ENCODE measurements around the gene PRKAG2.

DNA sequence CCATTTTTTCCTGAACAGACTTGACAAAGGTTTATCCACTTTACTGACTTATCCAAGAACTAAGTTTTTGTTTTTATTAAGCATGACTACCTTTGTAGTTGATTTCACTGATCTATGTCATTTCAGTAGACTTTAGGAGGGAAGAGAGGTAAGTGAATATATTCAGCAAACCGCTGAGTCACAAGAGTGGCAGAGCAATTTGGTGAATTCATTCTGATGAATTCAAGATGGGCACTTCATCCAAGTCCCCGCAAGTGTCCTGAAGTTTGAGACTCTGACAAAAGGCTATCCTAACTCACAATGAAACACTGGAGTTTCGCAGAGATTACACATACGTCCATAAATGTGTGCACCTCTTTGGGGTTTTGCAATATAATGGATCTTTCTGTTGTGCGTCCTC lies 255.0 kb downstream of the PRKAG2 start:
- TF ChIP-seq GATA3 (IDR thresholded peaks at IDR 0.05; ENCODE audit: low read depth, low read length) (no peak), GATA2 (IDR thresholded peaks at IDR 0.05; ENCODE audit: low read depth, low read length) (no peak)

All from SH-SY5Y (cell line).